ENCODE measurements around the gene TAS1R3.

DNA sequence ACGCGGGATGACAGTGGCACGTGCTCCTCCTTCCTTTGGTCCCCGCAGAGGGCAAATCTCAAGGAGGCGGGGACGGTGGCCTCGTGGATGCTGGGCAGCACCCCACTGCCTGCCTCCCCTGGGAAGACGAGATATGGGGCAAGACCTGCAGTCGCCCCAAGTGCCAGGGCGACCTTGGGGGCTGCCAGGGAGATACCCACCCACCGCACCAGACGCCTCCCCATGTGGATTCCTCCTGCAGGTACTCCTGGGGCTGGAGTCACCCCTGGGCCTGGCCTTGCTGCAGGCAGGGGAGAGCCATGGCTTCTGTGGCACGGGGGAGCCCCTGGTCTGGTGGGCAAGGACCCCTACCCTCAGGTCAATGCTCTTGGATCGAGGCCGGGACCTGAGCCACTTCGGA is 49.8 kb downstream of the TAS1R3 start:
- TF ChIP-seq, protein P1, sequence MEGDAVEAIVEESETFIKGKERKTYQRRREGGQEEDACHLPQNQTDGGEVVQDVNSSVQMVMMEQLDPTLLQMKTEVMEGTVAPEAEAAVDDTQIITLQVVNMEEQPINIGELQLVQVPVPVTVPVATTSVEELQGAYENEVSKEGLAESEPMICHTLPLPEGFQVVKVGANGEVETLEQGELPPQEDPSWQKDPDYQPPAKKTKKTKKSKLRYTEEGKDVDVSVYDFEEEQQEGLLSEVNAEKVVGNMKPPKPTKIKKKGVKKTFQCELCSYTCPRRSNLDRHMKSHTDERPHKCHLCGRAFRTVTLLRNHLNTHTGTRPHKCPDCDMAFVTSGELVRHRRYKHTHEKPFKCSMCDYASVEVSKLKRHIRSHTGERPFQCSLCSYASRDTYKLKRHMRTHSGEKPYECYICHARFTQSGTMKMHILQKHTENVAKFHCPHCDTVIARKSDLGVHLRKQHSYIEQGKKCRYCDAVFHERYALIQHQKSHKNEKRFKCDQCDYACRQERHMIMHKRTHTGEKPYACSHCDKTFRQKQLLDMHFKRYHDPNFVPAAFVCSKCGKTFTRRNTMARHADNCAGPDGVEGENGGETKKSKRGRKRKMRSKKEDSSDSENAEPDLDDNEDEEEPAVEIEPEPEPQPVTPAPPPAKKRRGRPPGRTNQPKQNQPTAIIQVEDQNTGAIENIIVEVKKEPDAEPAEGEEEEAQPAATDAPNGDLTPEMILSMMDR (IDR thresholded peaks at IDR 0.05; ENCODE audit: insufficient read depth, low read length, poor library complexity, severe bottlenecking): no peak
- TF ChIP-seq EZH2phosphoT487 (conservative IDR thresholded peaks at IDR 0.05; ENCODE audit: low read length): no peak

Data from SU-DHL-6 (cell line).